GM21717 (cell line): ENCODE data around the gene PRICKLE4.
"Not testable (repeated sequence)": the region's sequence is repeated elsewhere in the genome, so short reads cannot be mapped to it uniquely, and the experiment has no call there.

Source experiments
- ATAC-seq: cut with Tn5 transposase; IDR thresholded peaks from one replicate; pipeline ENCODE4 v1.9.1; 2021; ENCODE audit warnings: mild to moderate bottlenecking, moderate library complexity; ENCODE audit not compliant: unreplicated experiment

Gene PRICKLE4

DNA sequence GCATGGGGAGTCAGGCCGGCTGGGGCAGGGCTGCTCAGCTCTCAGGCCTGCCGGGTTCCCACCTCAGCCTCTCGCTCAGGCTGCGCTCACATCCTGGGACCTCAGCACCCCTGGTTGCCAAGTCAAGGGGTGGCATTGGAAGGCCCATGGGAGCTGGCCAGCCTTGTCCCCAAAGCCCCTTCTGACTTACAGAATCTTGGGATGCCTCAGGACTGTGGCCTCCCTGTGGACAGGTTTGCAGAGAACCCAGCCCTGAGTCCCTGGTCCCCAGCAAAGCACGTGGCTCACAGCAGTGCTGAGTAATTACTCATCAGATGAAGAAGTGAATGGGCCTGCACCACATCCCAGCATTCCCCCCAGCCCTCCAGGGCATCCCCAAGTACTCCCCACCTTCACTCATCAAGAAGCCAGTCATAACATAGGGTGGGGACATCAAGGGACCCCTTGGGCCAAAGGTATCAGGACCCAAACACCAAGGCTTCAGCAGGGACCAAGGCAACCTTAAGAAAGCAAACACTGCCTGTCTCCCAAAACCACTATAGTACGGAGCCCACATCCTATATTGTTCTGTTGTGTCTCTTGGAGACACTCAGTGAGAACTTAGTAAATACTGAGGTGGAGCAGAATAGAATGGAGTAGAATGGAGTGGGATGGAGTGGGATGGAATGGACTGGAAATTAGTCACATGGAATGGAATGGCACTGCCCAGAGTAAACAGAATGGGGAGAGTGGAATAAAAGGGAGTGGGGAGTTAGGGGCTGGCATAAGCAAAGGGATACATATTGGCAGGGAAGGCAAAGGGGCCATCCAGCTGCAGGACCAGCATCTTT, 37.0 kb upstream of the PRICKLE4 start:
- ATAC-seq, result no peak

DNA sequence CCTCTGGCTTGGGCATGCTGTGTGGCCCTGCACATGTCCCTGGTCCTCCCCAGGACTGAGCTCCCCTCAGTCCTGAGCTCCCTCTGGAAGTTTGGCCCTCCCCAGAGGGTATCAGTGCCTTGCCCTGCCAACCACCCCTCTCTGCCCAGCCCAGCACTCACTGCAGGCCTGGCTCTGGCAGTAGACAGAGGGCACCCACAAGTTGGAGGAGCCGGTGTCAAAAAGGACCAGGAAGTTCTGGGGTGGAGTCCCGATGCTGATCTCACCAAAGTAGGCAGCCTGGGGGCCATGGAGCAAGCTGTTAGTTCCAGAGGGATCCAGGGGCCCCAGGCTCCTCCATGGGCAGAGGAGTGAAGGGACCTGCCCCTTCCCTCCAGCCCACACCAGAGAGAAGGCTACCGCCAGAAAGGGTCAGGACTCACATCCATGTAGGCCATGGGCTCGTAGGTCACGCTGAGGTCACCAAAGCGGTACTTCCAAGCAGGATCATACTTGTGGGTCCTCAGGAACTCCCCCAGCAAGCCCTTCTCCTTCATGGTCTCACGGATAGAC, 36.3 kb upstream of the PRICKLE4 start:
- ATAC-seq, result no peak

DNA sequence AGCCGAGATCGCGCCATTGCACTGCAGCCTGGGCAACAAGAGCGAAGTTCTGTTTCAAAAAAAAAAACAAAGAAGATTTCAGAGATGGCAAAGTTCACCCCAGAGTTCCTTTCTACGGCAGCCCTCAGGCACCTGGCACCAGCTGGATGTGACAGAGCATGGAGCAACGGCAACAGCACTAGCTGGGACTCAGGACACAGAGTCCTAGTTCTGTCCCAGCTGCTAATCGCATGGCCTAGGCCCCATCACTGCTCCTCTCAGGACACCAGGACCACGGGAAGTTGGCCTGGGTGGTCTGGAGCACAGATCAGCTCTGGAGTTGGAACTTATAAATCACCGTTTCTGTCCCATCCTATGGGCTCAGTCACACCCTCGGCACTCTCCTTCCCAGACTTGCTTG, 34.5 kb upstream of the PRICKLE4 start:
- no peak for ATAC-seq

DNA sequence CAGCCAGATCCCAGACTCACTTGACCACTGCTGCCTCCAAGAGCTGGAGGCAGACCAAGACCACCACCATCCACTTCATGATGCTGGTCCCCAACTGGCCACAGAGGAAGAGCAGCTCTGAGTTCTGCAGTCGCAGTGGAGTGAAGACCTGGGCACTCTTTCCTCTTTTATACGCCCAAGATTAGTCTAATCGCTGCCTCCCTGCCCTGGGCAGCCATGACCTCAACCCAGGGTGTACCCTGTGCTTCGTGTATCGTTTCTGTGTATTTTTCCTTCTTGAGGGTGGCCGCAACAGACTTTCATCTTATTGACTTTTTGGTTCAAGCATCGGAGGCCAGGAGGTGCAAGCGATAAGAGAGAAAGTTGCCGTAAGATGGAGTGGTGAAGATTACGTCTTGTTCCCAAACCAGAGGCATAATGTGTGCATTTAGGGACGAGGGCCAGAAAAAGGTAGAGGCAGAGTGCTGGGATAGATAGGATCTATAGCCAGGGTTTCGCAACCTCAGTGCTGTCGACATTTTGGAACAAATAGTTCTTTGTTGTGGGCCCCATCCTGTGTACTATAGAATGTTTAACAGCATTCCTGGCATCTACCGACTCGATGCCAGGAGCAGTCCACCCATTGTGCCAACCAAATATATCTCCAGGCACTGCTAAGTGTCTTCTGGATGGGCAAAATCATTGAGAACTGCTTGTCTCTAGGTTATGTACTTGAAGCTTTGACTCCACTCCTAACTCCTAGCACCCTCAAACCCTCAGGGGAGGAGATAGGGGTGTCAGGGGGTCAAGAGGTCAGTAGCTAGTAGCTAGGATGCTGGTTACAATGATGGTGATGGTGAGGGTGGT, 33.1 kb upstream of the PRICKLE4 start, which contains the start of gene PGC:
TSS of gene PGC (minus strand) at position 142 of the 846 bp plus-strand sequence. CDS start at position 79, 63 bp downstream.
- no peak for ATAC-seq

DNA sequence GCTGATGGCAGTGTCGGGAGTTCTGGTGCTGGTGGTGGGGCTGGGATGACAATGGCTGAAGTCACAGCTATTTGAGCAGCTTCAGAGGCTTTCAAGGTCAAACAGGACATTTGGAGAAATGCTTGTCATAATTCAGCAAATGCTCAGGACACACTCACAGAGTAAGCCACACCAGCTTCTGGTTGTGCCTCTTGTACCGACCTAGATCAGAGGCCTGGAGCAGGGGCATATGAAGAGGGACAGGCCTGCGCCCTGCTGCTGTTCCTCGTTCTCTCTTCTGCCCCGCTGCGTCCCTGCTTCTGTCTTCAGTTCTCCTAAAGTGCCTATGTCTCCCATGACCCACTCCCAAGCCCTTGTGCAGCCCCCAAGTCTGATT, 32.5 kb upstream of the PRICKLE4 start:
- no peak for ATAC-seq

DNA sequence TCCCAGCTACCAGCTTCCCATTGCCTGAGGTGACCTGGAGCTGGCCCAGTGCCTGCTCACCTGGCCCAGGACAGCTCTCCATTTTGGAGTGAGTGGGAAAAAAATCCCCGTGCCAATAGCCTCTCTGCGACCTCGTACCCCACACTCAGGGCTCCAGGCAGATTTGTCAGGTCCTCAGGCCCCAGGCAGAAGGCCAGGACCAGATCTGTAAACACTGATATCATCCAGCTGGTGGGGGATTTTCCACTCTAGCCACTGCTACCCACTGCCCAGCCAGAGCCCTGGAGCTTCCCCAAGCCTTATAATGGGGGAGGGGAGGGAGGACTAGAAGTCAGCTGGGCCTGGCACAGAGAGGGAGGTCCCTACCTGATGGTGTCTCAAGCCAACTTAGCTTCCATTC, 32.0 kb upstream of the PRICKLE4 start:
- ATAC-seq, result no peak

DNA sequence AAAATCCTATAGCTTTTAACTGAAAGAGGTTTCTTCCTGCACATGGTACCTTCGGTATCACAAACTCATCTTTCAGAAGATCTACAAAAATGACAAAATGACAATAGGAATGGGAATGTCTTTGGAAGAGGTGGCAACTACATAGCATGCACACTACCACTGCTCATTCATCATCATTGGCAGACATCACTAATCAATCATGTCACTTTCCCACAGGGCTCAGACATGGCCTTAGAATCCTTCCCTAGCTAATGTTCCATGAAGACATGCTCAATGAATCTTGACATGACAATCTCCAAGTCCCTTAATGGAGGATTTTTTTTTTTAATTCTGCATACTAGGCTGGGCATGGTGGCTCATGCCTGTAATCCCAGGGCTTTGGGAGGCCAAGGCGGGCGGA, 30.2 kb upstream of the PRICKLE4 start:
- ATAC-seq, result no peak

DNA sequence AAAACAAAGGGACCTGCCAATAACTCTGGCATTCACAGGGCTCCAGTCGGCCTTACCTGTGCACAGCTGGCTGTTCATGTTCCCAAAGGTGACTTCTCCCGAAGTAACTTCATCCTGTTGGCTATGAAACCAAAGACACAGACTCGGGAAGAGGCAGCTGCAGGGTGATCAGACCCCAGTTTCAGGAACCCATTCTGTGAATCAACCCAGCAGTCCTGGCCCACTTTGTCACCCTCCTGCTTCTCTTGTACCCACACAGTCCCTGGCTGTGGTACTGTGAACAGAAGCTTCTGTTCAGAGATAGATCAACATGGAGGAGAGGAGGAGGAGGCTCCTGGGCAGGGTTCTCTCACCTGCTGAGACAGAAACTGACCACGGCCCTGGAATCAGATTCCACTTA, 24.7 kb upstream of the PRICKLE4 start:
- no peak for ATAC-seq

DNA sequence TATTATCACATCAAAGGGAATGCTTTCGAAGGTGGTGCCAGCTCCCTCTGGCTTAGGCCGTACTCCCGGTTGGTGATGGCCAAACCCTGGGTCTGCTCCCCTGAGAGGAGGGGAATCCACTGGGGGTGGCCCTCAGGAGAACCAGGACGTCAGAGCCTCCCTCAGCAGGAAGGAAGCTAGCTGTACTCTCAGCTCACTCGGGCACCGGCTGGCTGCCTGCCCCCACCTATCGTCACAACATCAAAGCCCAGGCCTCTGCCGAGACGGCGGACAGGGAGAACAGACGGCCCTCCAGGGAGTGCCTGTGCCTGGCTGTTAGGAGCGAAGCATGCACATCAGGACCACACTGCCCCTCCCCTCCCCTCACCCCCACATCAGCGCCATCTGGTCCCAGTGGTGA, 24.2 kb upstream of the PRICKLE4 start:
- no peak for ATAC-seq

DNA sequence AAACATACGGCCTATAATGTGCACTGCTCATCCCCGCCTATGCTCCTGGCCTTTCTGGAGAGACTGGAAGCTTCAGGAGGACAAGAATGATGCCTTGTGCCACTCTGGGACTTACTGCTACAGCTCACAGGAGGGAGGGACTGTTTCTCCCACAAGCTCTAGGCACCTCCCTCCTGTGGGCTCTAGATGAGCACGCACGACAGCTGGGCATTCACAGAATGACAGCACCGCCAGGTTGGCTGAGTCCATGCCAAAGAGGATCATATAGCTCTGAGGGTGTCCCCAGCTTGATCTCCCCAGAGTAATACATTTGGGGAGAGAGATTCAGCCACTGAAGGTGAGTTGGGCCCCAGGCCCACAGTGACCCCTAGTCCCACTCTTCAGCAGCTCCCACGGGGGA, 23.3 kb upstream of the PRICKLE4 start:
- no peak for ATAC-seq

DNA sequence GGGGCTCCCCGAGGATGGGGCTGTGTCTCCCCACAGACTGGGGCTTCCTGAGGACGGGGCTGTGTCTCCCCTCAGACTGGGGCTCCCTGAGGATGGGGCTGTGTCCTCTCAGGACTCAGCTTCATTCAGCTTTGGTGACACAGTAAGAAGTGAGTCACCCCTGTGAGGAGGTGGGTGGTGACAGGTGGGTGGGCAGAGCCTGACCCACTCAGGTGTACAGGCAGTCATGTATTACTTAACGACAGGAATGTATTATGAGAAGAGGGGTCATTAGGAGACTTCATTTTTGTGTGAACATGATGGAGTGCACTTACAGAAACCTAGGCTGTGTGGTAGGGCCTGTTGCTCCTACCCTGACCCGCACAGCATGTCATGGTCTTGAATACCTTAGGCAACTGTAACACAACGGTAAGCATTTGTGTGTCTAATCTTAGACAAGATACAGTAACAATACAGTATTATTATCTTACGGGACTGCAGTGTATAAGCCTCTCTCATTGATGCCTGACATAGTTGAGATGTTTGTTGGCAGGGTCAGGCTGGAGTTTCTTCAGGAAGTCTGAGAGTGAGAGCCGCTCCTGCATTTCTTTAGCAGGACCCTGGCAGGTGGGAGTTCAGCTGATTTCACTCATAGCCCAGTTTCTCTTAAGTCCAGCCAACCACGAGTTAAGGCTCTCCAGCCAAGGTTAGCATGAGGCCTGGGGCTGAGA, 22.5 kb upstream of the PRICKLE4 start:
- no peak for ATAC-seq

DNA sequence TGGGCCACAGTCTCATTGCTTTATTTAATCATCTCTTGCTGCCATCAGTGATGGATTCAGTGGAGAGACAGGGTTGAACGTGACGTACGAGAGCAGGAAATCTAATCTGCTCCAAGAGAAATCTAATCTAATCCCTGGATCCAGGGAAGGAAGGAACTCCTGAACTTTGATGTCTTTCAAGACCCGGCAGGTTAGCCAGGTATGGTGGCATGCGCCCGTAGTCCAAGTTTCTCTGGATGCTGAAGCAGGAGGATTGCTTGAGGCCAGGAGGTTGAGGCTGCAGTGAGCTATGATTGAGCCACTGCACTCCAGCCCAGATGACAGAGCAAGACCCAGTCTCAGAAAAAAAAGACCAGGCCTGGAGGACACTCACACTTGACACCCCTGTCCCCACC, 21.9 kb upstream of the PRICKLE4 start:
- no peak for ATAC-seq

DNA sequence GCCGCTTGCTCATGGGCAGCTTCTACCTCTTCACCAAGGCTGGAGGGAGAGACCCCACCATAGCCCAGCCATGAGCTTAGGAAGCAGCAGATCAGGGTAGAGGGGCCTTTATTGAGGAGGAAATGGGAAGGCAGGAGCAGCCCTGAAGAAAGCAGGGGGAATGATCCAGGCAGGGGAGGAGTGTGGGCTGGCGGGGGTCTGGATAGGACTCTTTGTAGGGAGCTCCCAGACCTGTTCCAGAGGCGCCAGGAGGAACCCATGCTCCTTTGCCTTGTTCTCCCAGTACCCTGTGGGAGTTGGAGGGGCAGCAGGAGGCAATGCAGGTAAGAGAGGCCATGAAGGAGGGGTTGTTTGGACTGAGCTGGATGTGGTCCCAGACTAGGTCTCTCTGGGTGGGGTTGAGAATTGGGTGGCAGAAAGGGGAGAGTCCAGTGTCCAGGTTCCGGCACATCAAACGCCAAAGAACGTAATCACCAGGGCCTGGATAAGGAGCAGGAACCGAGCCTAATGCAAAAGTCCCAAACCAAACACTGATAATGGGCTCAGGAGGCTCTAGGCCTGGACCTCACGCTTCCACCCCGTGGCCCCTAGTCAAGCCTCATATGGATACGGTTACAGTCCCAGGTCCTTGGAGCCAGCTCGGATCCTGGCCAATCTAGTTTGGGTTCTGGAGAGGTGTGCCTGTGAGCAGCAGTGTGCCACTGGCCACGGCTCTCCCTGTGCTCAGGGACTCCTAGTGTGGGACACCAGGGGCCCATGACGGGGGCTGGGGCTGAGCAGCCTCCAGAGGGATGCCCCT, 21.3 kb upstream of the PRICKLE4 start:
- no peak for ATAC-seq

DNA sequence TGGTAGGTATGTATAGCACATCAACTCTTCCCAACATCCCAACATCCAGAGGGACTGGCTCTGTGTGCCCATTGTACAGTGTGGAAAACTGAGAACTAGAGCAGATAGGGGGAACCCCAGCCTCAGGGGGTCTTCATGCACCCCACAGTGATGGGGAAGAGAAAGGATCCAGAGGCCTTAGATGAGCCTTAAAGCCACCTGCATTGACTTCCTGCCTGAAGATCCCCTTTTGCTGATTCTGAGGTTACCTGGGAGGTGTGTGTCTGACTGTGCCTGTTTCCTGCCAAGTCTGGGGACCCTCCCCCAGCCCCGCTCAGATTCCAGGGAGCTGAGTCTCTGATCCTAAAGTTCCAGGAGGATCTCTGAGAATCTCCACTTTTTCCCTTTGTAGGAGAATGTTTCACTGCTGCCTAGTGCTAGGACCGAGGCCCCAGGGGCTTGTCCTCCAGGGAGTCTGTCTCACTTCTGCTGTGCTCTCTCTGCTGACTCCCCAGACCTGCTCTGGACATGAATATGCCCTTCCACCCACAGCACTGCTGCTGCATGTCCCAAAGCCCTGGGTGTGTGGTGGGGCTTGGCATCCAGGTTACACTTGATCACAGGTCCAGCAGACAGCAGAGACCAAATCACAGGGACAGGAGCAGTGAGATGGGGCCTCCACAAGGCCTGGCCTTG, 20.5 kb upstream of the PRICKLE4 start:
- no peak for ATAC-seq

DNA sequence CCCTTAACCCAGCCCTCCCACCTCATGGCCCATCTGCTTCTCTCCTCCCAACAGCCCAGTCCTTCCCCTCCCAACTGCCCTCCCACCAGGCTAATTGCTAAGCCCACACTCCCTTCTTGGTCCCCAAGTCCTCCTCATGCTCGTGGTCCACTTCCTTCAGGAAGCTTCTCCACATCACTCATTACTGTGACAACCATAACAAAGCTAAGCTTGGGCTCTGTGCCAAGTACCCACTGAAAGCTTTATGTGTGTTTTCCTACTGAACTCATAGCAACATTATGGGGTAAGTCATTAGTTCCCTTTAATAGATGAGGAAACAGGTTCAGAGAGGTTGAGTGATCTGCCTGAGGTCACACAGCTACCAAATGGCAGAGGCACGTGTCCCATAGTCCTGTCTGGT, 17.1 kb upstream of the PRICKLE4 start:
- ATAC-seq, result no peak

DNA sequence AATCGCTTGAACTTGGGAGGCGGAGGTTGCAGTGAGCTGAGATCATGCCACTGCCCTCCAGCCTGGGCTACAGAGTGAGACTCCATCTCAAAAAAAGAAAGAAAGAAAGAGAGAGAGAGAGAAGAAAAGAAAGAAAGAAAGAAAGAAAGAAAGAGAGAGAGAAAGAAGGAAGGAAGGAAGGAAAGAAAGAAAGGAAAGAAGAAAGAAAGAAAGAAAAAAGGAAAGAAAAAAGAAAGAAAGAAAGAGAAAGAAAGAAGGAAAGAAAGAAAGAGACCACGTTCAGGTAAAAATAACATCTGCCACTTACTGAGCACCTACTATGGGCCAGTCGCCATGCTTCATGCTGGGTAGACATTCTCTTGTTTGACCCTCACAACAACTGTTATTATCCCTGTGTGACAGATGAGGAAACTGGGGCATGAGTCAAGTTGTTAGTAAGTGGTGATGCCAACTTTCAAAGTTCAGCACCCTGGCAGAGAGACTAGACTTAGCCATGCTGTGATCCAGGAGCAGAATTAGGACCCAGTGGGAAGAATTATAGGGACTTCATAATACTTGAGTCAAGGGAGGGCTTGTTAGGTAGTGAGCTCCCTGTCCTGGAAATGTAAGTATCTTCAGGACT, 14.4 kb upstream of the PRICKLE4 start:
- not testable (repeated sequence) for ATAC-seq

DNA sequence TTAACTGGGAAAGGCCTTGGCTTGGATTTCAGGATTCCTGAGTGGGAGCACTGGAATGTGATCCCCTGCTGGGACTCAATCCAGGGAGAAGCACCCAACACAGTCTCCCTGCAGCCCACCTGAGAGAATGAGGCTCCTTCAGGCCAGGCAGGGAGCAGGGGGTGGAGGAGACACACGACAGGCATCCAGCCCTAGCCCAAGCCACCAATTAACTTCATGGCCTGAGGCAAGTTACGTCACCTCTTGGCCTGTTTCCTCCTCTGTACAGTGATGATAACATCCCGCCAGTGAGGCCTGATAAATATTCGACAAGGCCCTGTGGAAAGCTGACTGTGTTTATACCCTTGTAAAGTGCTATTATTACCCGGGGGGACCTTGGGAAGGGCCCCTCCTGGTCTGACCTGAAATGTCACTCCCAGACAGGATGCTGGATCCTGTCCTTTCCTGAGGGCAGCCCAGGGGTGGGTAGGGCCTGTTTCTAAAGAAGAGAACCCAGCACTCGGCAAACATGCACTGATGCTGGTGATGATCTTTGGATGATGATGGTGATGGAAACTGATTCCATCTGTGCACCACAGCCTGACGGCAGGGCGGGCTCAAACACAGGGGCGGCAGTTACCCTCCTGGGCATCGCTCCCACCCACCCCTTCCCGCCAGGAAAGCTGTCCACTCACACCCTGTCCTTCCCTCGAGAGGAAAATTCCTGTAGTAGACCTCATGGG, 13.3 kb upstream of the PRICKLE4 start:
- no peak for ATAC-seq

DNA sequence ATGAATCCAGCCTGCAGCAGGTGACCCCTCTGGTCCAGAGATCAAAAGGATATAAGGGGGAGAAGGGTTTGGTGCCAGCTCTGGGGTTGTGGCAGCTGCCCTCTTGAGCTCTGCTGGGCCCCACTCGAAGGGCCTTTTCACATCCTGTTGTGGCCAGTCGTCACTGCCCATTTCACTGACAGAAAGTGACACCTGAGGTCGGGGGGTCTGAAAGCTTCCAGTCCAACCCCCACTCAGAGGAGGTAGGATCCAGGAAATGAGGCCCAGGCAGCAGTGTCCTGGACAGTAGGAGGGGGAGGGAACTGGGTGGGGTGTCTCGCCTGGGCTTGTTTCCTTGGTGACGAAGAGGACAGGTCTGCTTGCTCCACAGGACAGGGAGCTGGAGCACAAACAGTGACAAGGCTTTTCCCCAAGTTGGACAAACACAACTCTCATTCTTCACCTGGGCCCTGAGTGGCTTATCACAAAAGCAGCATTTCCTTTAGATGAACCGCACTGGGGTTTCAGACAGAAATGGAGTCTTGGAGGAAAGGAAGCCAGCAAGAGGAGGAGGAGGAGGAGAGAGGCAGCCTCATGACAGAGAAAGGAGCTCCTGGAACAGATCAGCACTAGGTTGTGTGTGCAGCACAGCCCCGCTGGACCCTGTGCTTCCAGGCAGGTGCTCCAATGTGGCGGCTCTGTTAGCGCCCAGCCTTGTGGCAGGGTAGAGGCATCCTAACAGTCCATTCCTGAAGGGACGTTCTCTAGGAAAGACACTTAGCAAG, 11.9 kb upstream of the PRICKLE4 start:
- ATAC-seq, result no peak
